HT1080 (cell line): ENCODE measurements around the gene FAM110D. TPM values are rescaled to one million over a fixed set of nuclear protein-coding genes. Genes with fewer than 3 reads are reported as not detected.

ENCODE experiments used
- DNase-seq: peaks from one replicate; pipeline ENCODE4 v3.0.0-alpha.2; 2015; ENCODE audit warnings: low read depth
- total RNA-seq: library from RNA; depleted of rRNA; stranded (reverse); fragments of >200 nt; shearing (Covaris generic); gene quantifications from 2 replicates; pipeline ENCODE4 v1.2.3, GENCODE V29; 2014

FAM110D gene
- total RNA-seq, 1 experiment from 2014 or later = 0.19 TPM

GRCh38 chr1:26161415-26162219 lies 2.7 kb downstream of the FAM110D start:
- DNase-seq = no peak

GRCh38 chr1:26162220-26162709 lies 3.4 kb downstream of the FAM110D start:
- no peak for DNase-seq

- no peak for DNase-seq
Measured at GRCh38 chr1:26163684-26164035, 4.8 kb downstream of the FAM110D start.

- DNase-seq = no peak
Measured at GRCh38 chr1:26164036-26164860, 5.4 kb downstream of the FAM110D start.

GRCh38 chr1:26164861-26165842 lies 6.3 kb downstream of the FAM110D start:
- no peak for DNase-seq

GRCh38 chr1:26166719-26167281 lies 7.9 kb downstream of the FAM110D start:
- no peak for DNase-seq

GRCh38 chr1:26168410-26169197 lies 9.7 kb downstream of the FAM110D start, which contains the start of gene C1orf232:
TSS of gene C1orf232 (minus strand) at chr1:26168963. CDS start at chr1:26168499, 464 bp downstream.
- DNase-seq = no peak

GRCh38 chr1:26169198-26169554 lies 10.3 kb downstream of the FAM110D start:
- DNase-seq = no peak

GRCh38 chr1:26169669-26170471 lies 11.0 kb downstream of the FAM110D start, which contains the start of gene ZNF593:
TSS of gene ZNF593 (plus strand) at chr1:26169908. CDS start at chr1:26169984, 76 bp downstream.
- peak; percentile 86 for DNase-seq

GRCh38 chr1:26170472-26170821 lies 11.6 kb downstream of the FAM110D start:
- DNase-seq = no peak

GRCh38 chr1:26171084-26172072 lies 12.5 kb downstream of the FAM110D start, which contains the start of gene ZNF593OS:
TSS of gene ZNF593OS (minus strand) at chr1:26171832. CDS start at chr1:26171661, 171 bp downstream.
- DNase-seq = no peak

GRCh38 chr1:26175346-26175745 lies 16.5 kb downstream of the FAM110D start:
- DNase-seq = no peak

- no peak for DNase-seq
Measured at GRCh38 chr1:26177182-26177684, 18.4 kb downstream of the FAM110D start, which contains the start of gene CNKSR1. TSS of gene CNKSR1 (plus strand) at chr1:26177491. CDS start at chr1:26177548, 57 bp downstream.

- DNase-seq = no peak
Measured at GRCh38 chr1:26180010-26180506, 21.2 kb downstream of the FAM110D start.

- DNase-seq = peak; percentile 55
Measured at GRCh38 chr1:26181586-26182382, 22.9 kb downstream of the FAM110D start.

GRCh38 chr1:26182383-26182696 lies 23.5 kb downstream of the FAM110D start:
- DNase-seq = no peak
